ENCODE results near the gene WDR38. TPM values are rescaled to one million over a fixed set of nuclear protein-coding genes. Genes with fewer than 3 reads are reported as not detected.

Gene WDR38
- total RNA-seq, 1 experiment from 2014 or later: not detected

GRCh38 chr9:124880501-124880900, 27.2 kb downstream of the WDR38 start:
- ATAC-seq (no peak), DNase-seq (ENCODE audit: low read depth, low spot score) (no peak)
- H3K27me3 ChIP-seq (ENCODE audit: control insufficient read depth, insufficient read depth, low read length): no peaks in the 10 kb centered on the region
- no TSS peak for BruUV-seq (replicated peaks)
- ChIA-PET POLR2A (interaction anchor here (0.6 kb wide), 1 partner anchor 308 kb away, joined by 3 read pairs; no protein-coding TSS in a partner anchor), CTCF (no interaction called here)
- no peak overlapping the region for H3K27ac ChIP-seq (ENCODE audit: low read length)
- in situ Hi-C loops (cut with HindIII; ENCODE audit: low pct_unique_long_range_greater_than_20kb, low sequenced_read_pairs): no loop called here
- TF ChIP-seq TCF7L2 (IDR thresholded peaks at IDR 0.05; ENCODE audit: low read depth, low read length): no peak
- no peak for TF ChIP-seq SIN3A (IDR thresholded peaks at IDR 0.05; ENCODE audit: borderline replicate concordance, insufficient read depth, low read depth, low read length)
- no peak for TF ChIP-seq CTCF (IDR thresholded peaks at IDR 0.05)
- no peak for TF ChIP-seq REST (IDR thresholded peaks at IDR 0.05; ENCODE audit: insufficient read depth in 1 of 2, low read depth in 2 of 2, low read length in 1 of 2)
- no peak for TF ChIP-seq POLR2AphosphoS5 (IDR thresholded peaks at IDR 0.05; ENCODE audit: low read depth, low read length)
- H3K36me3 ChIP-seq (ENCODE audit: control insufficient read depth, insufficient read depth, low read length): no peaks in the 10 kb centered on the region; the same call in 1 of the 2 replicates
- H3K9me3 ChIP-seq (ENCODE audit: control insufficient read depth, insufficient read depth, low read depth, low read length): no peaks in the 10 kb centered on the region
- H3K4me3 ChIP-seq (ENCODE audit: low read depth in 2 of 2, low read length in 2 of 2): no peak overlapping the region
- H3K4me1 ChIP-seq (ENCODE audit: control insufficient read depth, insufficient read depth, low read length): no peaks in the 10 kb centered on the region
- intact Hi-C loops (cut with micrococcal nuclease; ENCODE audit: unreplicated experiment): no loop called here

GRCh38 chr9:124881138-124881743, 28.0 kb downstream of the WDR38 start:
- no peaks in the 10 kb centered on the region; the same call in 1 of the 2 replicates for H3K36me3 ChIP-seq (ENCODE audit: control insufficient read depth, insufficient read depth, low read length)
- no peaks in the 10 kb centered on the region for H3K9me3 ChIP-seq (ENCODE audit: control insufficient read depth, insufficient read depth, low read depth, low read length)
- intact Hi-C loops (cut with micrococcal nuclease; ENCODE audit: unreplicated experiment): no loop called here
- no peak for TF ChIP-seq POLR2AphosphoS5 (IDR thresholded peaks at IDR 0.05; ENCODE audit: low read depth, low read length)
- no peak for TF ChIP-seq CTCF (IDR thresholded peaks at IDR 0.05)
- TF ChIP-seq SIN3A (IDR thresholded peaks at IDR 0.05; ENCODE audit: borderline replicate concordance, insufficient read depth, low read depth, low read length): no peak
- no peak for TF ChIP-seq TCF7L2 (IDR thresholded peaks at IDR 0.05; ENCODE audit: low read depth, low read length)
- TF ChIP-seq REST (IDR thresholded peaks at IDR 0.05; ENCODE audit: insufficient read depth in 1 of 2, low read depth in 2 of 2, low read length in 1 of 2): no peak
- H3K27me3 ChIP-seq (ENCODE audit: control insufficient read depth, insufficient read depth, low read length): no peaks in the 10 kb centered on the region
- H3K4me1 ChIP-seq (ENCODE audit: control insufficient read depth, insufficient read depth, low read length): no peaks in the 10 kb centered on the region
- BruUV-seq (replicated peaks): no TSS peak
- ATAC-seq: no peak
- POLR2A ChIA-PET: no interaction called here
- in situ Hi-C loops (cut with HindIII; ENCODE audit: low pct_unique_long_range_greater_than_20kb, low sequenced_read_pairs): no loop called here
- no peak overlapping the region for H3K4me3 ChIP-seq (ENCODE audit: low read depth in 2 of 2, low read length in 2 of 2)
- no peak overlapping the region for H3K27ac ChIP-seq (ENCODE audit: low read length)
- no peak for DNase-seq (ENCODE audit: low read depth, low spot score)
- CTCF ChIA-PET: no interaction called here

Data from Panc1 (cell line).